ENCODE results near the gene RALGPS2.

- TF ChIP-seq CTCF (IDR thresholded peaks at IDR 0.05; ENCODE audit: low read depth, low read length) (no peak), MAX (IDR thresholded peaks at IDR 0.05; ENCODE audit: low read depth, low read length) (no peak)
Measured at GRCh38 chr1:178688244-178688643, 36.8 kb upstream of the RALGPS2 start.

Measured in NB4 (cell line).